ENCODE measurements around the gene SETBP1. TPM values are rescaled to one million over a fixed set of nuclear protein-coding genes. Genes with fewer than 3 reads are reported as not detected.

Gene SETBP1
- total RNA-seq, 4 donors from 2014 or later, result 15.6 to 27.3 (median 19.1) TPM

GRCh38 chr18:45112682-45113081 is 432.0 kb downstream of the SETBP1 start:
- TF ChIP-seq, protein P1, sequence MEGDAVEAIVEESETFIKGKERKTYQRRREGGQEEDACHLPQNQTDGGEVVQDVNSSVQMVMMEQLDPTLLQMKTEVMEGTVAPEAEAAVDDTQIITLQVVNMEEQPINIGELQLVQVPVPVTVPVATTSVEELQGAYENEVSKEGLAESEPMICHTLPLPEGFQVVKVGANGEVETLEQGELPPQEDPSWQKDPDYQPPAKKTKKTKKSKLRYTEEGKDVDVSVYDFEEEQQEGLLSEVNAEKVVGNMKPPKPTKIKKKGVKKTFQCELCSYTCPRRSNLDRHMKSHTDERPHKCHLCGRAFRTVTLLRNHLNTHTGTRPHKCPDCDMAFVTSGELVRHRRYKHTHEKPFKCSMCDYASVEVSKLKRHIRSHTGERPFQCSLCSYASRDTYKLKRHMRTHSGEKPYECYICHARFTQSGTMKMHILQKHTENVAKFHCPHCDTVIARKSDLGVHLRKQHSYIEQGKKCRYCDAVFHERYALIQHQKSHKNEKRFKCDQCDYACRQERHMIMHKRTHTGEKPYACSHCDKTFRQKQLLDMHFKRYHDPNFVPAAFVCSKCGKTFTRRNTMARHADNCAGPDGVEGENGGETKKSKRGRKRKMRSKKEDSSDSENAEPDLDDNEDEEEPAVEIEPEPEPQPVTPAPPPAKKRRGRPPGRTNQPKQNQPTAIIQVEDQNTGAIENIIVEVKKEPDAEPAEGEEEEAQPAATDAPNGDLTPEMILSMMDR (IDR thresholded peaks at IDR 0.05; ENCODE audit: low read depth), result no peak

GRCh38 chr18:45116116-45116515 is 435.4 kb downstream of the SETBP1 start:
- TF ChIP-seq, protein P1 (IDR thresholded peaks at IDR 0.05; ENCODE audit: low read depth), result no peak

Small RNA genes lying within 50 kb of the gene (small RNA-seq; reads per million reads assigned to genes)
- not detected for gene MIR4319
